Gastrocnemius medialis (tissue), 4 donors: ENCODE data around the gene PRRG1. TPM values are rescaled to one million over a fixed set of nuclear protein-coding genes. Genes with fewer than 3 reads are reported as not detected.

Experiments used
- ATAC-seq, 2 donors: fragments of 150-250 bp; one replicate each; pipeline ENCODE4 v1.9.1; 2016
- DNase-seq, 2 donors: peaks; one replicate each; pipeline ENCODE4 v3.0.0-alpha.2; 2019
- H3K27ac ChIP-seq, 4 donors: fragments of 200-600 bp; sonication (generic); 1 replicate in 1 of 4; 2 replicates in 3 of 4; pipeline ENCODE4 v1.5.1; 2016 to 2018; ENCODE audit warnings: mild to moderate bottlenecking in 2 of 4, moderate library complexity in 1 of 4
- H3K27me3 ChIP-seq, 3 donors: fragments of 200-600 bp; sonication (generic) in 2 of 3; 1 replicate in 1 of 3; 2 replicates in 2 of 3; pipeline versions ENCODE4 v1.5.1 to v1.6.0; 2016 to 2019; ENCODE audit warnings: mild to moderate bottlenecking in 1 of 3, moderate library complexity in 1 of 3
- H3K36me3 ChIP-seq, 2 donors: fragments of 200-600 bp; sonication (generic) in 1 of 2; one replicate each; pipeline ENCODE4 v1.5.1; 2017 to 2018
- H3K4me1 ChIP-seq, 2 donors: fragments of 200-600 bp; sonication (generic) in 1 of 2; one replicate each; pipeline ENCODE4 v1.5.1; 2016 to 2017; ENCODE audit warnings: mild to moderate bottlenecking in 2 of 2
- H3K4me3 ChIP-seq, 4 donors: fragments of 200-600 bp; sonication (generic) in 3 of 4; 1 replicate in 1 of 4; 2 replicates in 3 of 4; pipeline ENCODE4 v1.5.1; 2016 to 2019; ENCODE audit warnings: mild to moderate bottlenecking in 2 of 4
- H3K9me3 ChIP-seq, 3 donors: fragments of 200-600 bp; sonication (generic) in 2 of 3; 1 replicate in 1 of 3; 2 replicates in 2 of 3; pipeline ENCODE4 v1.5.1; 2016 to 2019
- POLR2A ChIP-seq, 2 donors: fragments of 450-650 bp; IDR thresholded peaks; one replicate each; pipeline ENCODE4 v1.6.1; 2017; ENCODE audit warnings: antibody characterized with exemption in 2 of 2, mild to moderate bottlenecking in 2 of 2, moderate library complexity in 2 of 2
- in situ Hi-C, 4 donors: fragments of 200-750 bp; cut with MboI; loops; one replicate each; pipeline versions ENCODE4 v1.15.0 to v1.8.0; 2017; ENCODE audit warnings: low sequenced_read_pairs in 4 of 4
- intact Hi-C: fragments of 100-400 bp; cut with DNase I; formaldehyde crosslinking; loops from one replicate; pipeline ENCODE4 v1.15.1; 2023; ENCODE audit warnings: low total_unique reads
- total RNA-seq, 4 donors: library from RNA; depleted of rRNA; stranded (reverse); fragments of >200 nt; gene quantifications; one replicate each; pipeline versions ENCODE4 v1.1.0 to v1.2.3, GENCODE V29; 2016
- TF ChIP-seq, protein P1 (sequence below), 5 experiments: fragments of 450-650 bp in 3 of 5; fragments of 200-600 bp in 2 of 5; sonication (generic) in 2 of 5; IDR thresholded peaks in 4 of 5; conservative IDR thresholded peaks in 1 of 5; 1 replicate in 4 of 5; 2 replicates in 1 of 5; pipeline ENCODE4 v1.5.1; 2016 to 2019; ENCODE audit warnings: antibody characterized with exemption in 5 of 5, mild to moderate bottlenecking in 3 of 5, moderate library complexity in 3 of 5

PRRG1 gene
- total RNA-seq, 4 donors from 2014 or later, result 8.2 to 20.0 (median 10.1) TPM

DNA sequence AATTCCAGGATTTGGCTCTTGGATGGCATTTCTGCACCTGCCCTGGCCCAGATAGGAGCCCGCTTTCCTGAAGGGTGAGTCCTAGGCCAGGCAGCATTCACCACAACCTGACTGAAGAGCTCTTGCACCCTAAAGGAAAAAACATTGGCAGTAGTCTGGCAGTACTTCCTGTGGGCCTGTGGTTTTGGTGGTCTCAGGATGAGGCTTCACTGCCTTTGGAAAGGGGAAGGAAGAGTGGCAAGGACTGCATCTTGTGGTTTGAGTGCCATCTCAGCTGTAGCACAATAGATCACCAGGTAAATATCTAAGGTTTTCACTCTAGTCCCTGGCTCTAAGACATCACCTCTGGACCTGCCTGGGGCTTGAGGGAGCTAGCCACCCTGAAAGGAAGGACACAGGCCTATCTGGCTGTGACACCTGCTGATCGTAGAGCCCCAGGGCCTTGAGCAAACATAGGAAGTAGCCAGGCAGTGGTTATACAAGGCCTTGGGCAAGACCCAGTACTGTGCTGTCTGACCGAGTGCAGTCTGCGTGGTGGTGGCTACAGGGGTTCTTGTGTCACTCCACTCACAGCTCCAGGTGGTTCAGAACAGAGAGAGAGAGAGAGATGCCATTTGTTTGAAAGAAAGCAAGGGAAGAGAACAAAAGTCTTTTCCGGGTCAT is 28.5 kb upstream of the PRRG1 start:
- H3K4me1 ChIP-seq, result no peaks in the 10 kb centered on the region
- no peak for ATAC-seq
- no peak overlapping the region for H3K4me3 ChIP-seq
- no peaks in the 10 kb centered on the region for H3K27me3 ChIP-seq
- H3K36me3 ChIP-seq, result no peaks in the 10 kb centered on the region
- in situ Hi-C loops (no loop called here), intact Hi-C loops (no loop called here)
- DNase-seq, result no peak
- TF ChIP-seq POLR2A (IDR thresholded peaks at IDR 0.05), result no peak
- TF ChIP-seq, protein P1, sequence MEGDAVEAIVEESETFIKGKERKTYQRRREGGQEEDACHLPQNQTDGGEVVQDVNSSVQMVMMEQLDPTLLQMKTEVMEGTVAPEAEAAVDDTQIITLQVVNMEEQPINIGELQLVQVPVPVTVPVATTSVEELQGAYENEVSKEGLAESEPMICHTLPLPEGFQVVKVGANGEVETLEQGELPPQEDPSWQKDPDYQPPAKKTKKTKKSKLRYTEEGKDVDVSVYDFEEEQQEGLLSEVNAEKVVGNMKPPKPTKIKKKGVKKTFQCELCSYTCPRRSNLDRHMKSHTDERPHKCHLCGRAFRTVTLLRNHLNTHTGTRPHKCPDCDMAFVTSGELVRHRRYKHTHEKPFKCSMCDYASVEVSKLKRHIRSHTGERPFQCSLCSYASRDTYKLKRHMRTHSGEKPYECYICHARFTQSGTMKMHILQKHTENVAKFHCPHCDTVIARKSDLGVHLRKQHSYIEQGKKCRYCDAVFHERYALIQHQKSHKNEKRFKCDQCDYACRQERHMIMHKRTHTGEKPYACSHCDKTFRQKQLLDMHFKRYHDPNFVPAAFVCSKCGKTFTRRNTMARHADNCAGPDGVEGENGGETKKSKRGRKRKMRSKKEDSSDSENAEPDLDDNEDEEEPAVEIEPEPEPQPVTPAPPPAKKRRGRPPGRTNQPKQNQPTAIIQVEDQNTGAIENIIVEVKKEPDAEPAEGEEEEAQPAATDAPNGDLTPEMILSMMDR (IDR thresholded peaks at IDR 0.05 in 4 of 5, conservative IDR thresholded peaks at IDR 0.05 in 1 of 5), result no peak
- H3K9me3 ChIP-seq, result no peaks in the 10 kb centered on the region
- no peak overlapping the region for H3K27ac ChIP-seq

- H3K9me3 ChIP-seq, result no peaks in the 10 kb centered on the region
- no peaks in the 10 kb centered on the region for H3K36me3 ChIP-seq
- H3K27me3 ChIP-seq, result no peaks in the 10 kb centered on the region
- ATAC-seq, result peak; percentile 77 to 95
- no peak for TF ChIP-seq POLR2A (IDR thresholded peaks at IDR 0.05)
- TF ChIP-seq, protein P1 (IDR thresholded peaks at IDR 0.05 in 4 of 5, conservative IDR thresholded peaks at IDR 0.05 in 1 of 5), result no peak
- no peak for DNase-seq
- H3K4me1 ChIP-seq, result peaks cover 0 to 12% of the 10 kb centered on the region in 2 donors
- H3K27ac ChIP-seq, result peak overlapping the region in 3 of 4 donors; percentile 17 to 79 (median 69)
- H3K4me3 ChIP-seq, result no peak overlapping the region
- in situ Hi-C loops (no loop called here), intact Hi-C loops (no loop called here)
Observed at GRCh38 chrX:37330642-37331041, 18.5 kb upstream of the PRRG1 start.

DNA sequence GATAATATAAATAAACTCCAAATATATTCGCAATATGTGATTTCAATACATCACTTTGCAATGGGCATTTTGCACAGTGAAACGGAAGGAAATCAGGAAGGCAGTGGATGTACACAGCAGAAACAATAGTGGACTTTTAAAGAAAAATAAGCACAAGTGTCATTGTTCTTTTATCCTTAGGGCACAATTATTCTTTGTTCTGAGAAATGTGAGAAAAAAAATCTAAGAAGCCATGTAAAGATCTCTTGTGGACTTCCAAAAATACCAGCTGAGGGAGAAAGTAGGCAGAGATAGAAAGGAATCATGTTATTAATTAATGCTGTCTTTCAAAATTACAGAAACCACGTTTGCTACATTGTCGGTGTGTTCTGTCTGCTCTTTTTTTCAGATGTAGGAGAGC is 17.6 kb upstream of the PRRG1 start:
- no peak for DNase-seq
- no peak for ATAC-seq

GRCh38 chrX:37332055-37332454 is 17.1 kb upstream of the PRRG1 start:
- intact Hi-C loops, result no loop called here

More for the DNA sequence above, 17.6 kb upstream of the PRRG1 start:
- Histone ChIP-seq H3K27ac (peak overlapping the region; percentile 14 to 79 (median 43)), H3K9me3 (no peaks in the 10 kb centered on the region), H3K4me3 (no peak overlapping the region), H3K4me1 (peaks cover 0 to 12% of the 10 kb centered on the region in 2 donors), H3K27me3 (no peaks in the 10 kb centered on the region), H3K36me3 (no peaks in the 10 kb centered on the region)
- in situ Hi-C loops, result no loop called here
- intact Hi-C loops, result no loop called here
- TF ChIP-seq, protein P1 (IDR thresholded peaks at IDR 0.05 in 4 of 5, conservative IDR thresholded peaks at IDR 0.05 in 1 of 5), result no peak
- no peak for TF ChIP-seq POLR2A (IDR thresholded peaks at IDR 0.05)

More at GRCh38 chrX:37332055-37332454, 17.1 kb upstream of the PRRG1 start:
- in situ Hi-C loops, result no loop called here
- ATAC-seq (no peak), DNase-seq (no peak)
- Histone ChIP-seq H3K4me1 (peaks cover 0 to 12% of the 10 kb centered on the region in 2 donors), H3K27me3 (no peaks in the 10 kb centered on the region), H3K9me3 (no peaks in the 10 kb centered on the region), H3K36me3 (no peaks in the 10 kb centered on the region), H3K27ac (peak overlapping the region in 3 of 4 donors; percentile 17 to 79 (median 74)), H3K4me3 (no peak overlapping the region)
- no peak for TF ChIP-seq POLR2A (IDR thresholded peaks at IDR 0.05)
- TF ChIP-seq, protein P1 (IDR thresholded peaks at IDR 0.05 in 4 of 5, conservative IDR thresholded peaks at IDR 0.05 in 1 of 5), result no peak
